Activated T-cell treated with anti-CD3 and anti-CD28 coated beads, Interleukin-2, amount 50 U/mL, for 24 hours (primary cell): ENCODE results near the gene RTN4IP1.
A peak's percentile ranks its signal among the peaks of the same experiment; 100 is the strongest.
"Not testable (repeated sequence)": the region's sequence is repeated elsewhere in the genome, so short reads cannot be mapped to it uniquely, and the experiment has no call there.

Source experiments
- DNase-seq: peaks from one replicate; pipeline ENCODE4 v3.0.0-alpha.2; 2020
- H3K27ac Mint-ChIP-seq: 2 replicates; pipeline ENCODE4 v1.8.0; 2020; ENCODE audit warnings: mild to moderate bottlenecking, mixed read lengths
- H3K27me3 Mint-ChIP-seq: 2 replicates; pipeline ENCODE4 v1.8.0; 2020; ENCODE audit warnings: mixed read lengths
- H3K36me3 Mint-ChIP-seq: 2 replicates; pipeline ENCODE4 v1.8.0; 2020; ENCODE audit warnings: low read depth, mixed read lengths
- H3K4me1 Mint-ChIP-seq: 2 replicates; pipeline ENCODE4 v1.8.0; 2020; ENCODE audit warnings: low read depth, mixed read lengths
- H3K4me3 Mint-ChIP-seq: 2 replicates; pipeline ENCODE4 v1.8.0; 2020; ENCODE audit warnings: mild to moderate bottlenecking, moderate library complexity, mixed read lengths
- H3K9me3 Mint-ChIP-seq: 2 replicates; pipeline ENCODE4 v1.8.0; 2020; ENCODE audit warnings: mixed read lengths

Gene RTN4IP1

DNA sequence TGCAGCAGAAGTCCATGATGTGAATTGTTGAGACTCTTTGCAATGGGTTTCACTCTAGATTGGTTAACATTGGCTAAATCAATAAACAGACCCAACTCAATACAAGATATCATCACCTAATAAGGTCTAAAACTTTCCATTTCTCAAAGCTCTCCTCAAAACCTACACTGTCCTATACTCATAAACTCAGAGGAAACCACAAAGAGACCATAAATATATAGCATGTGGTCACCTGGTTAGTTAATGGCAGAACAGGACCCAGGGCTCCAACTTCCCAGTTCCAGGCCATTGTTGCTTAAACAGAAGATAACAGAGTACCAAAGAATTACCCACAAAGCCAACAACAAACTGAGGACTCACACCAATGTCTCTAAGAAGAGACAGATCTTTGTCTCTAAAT, 12.0 kb downstream of the RTN4IP1 start:
- no peaks in the 10 kb centered on the region for H3K9me3 Mint-ChIP-seq
- H3K4me1 Mint-ChIP-seq = peaks cover 17% of the 10 kb centered on the region
- no peaks in the 10 kb centered on the region for H3K27me3 Mint-ChIP-seq
- peaks cover 58% of the 10 kb centered on the region for H3K36me3 Mint-ChIP-seq
- no peak overlapping the region for H3K4me3 Mint-ChIP-seq
- H3K27ac Mint-ChIP-seq = no peak overlapping the region
- no peak for DNase-seq

DNA sequence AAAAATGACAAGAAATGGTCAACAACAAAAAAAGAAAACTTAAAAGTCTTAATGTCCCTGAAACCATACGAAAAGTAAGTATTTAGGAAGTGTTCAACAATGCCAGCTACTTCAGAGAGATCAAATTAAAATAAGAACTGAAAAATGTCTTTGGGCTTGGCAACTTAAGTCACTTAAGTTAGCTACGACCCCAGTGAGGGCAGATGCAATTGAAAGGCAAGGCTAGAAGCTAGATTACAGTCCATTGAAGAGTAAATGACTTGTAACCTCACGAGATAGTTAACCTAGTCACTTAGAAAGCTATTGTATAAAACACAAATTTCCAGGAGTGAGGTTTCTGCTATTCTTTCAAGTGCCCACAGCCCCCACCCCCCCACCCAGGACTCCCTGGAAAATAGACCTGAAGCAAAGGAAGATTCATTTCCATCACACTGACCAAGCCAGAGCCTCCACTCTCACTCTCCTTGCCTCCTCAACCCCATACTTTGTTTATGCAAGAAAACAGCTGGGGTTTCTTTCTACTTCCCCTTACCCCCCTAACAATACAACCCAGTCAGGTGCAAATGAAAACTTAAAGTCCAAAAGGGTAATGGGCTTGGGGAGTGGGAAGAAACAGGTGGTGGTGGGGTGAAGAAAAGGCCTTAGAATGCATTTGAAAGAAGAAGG, 14.6 kb downstream of the RTN4IP1 start:
- H3K27me3 Mint-ChIP-seq = no peaks in the 10 kb centered on the region
- no peak overlapping the region for H3K27ac Mint-ChIP-seq
- peaks cover 54% of the 10 kb centered on the region for H3K36me3 Mint-ChIP-seq
- peaks cover 17% of the 10 kb centered on the region for H3K4me1 Mint-ChIP-seq
- no peaks in the 10 kb centered on the region for H3K9me3 Mint-ChIP-seq
- H3K4me3 Mint-ChIP-seq = no peak overlapping the region
- DNase-seq = no peak

DNA sequence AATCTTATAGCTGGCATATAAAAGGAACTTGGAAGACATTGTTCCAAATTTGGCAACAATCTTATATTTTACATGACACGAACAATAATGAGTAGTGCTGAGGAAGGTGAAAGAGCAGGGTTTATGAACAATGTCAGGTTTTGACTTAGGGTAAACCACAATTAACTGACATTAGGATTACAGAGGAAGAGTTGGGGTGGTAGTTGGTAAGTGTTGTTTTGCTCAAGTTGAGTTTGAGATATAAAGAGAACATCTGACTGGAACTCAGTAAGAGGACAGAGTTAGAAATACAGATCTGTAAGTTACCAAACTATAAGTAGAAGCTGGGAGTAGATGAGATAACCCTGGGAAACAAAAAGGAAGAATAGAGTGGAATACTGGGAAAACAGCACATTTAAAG, 15.1 kb downstream of the RTN4IP1 start:
- Mint-ChIP-seq H3K36me3 (peaks cover 52% of the 10 kb centered on the region), H3K27ac (no peak overlapping the region), H3K4me1 (peaks cover 17% of the 10 kb centered on the region), H3K27me3 (no peaks in the 10 kb centered on the region), H3K4me3 (no peak overlapping the region), H3K9me3 (no peaks in the 10 kb centered on the region)
- DNase-seq = no peak

DNA sequence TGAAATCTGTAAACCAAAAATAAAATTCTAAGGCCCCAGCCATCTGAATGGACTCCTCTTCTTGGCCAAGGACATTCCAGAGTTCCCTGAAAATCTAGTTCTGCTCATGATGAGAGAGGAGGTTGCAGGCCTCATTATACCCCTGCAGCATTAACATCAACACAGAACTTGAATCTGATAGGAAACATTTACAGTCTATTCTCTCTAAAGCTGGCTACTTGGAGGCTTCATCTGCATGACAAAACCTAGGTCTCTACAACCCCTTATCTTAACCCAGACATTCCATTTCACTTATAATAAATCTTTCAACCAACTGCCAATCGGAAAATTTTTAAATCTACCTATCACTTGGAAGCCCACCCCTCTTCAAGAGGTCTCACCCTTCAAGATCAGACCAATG, 15.7 kb downstream of the RTN4IP1 start:
- Mint-ChIP-seq H3K27me3 (no peaks in the 10 kb centered on the region), H3K4me1 (peaks cover 17% of the 10 kb centered on the region), H3K9me3 (no peaks in the 10 kb centered on the region), H3K27ac (peak overlapping the region; percentile 83), H3K4me3 (no peak overlapping the region), H3K36me3 (peaks cover 46% of the 10 kb centered on the region)
- DNase-seq = no peak

DNA sequence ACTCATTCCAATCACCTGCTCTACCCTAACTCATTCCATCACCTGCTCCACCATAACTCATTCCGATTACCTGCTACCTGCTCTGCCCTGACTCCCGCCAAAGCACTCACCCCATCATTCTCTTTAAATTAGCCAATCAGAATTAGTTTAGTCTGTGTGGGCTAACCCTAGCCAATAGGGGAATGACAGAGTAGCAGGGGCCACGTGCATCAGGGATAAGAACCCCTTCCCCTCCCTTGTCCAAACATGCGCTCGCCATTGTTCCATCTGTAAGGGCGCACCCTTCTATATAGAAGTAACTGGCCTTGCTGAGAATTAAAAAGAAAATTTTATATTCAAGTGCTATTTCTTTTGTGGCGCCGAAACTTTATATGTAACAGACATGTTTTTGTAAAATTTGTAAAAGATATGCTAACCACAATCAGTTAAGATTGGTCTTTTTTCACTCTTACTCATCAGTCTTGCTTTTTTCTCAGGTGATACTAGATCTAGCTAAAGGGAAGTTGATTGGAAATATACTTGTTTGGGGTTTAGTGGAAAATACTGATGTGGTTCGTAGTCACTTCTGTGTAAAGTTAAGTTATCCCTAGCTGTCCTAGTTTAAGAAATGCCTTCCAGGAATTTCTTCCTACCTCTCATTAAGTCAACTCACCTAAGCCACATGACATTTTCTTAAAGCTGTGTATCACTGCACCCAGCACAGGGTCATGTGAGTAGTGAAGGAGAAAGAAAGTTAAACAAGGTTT, 16.5 kb downstream of the RTN4IP1 start:
- H3K4me1 Mint-ChIP-seq = peaks cover 19% of the 10 kb centered on the region
- peak overlapping the region; percentile 83 for H3K27ac Mint-ChIP-seq
- no peak for DNase-seq
- H3K9me3 Mint-ChIP-seq = no peaks in the 10 kb centered on the region
- peaks cover 42% of the 10 kb centered on the region for H3K36me3 Mint-ChIP-seq
- H3K4me3 Mint-ChIP-seq = no peak overlapping the region
- H3K27me3 Mint-ChIP-seq = no peaks in the 10 kb centered on the region

DNA sequence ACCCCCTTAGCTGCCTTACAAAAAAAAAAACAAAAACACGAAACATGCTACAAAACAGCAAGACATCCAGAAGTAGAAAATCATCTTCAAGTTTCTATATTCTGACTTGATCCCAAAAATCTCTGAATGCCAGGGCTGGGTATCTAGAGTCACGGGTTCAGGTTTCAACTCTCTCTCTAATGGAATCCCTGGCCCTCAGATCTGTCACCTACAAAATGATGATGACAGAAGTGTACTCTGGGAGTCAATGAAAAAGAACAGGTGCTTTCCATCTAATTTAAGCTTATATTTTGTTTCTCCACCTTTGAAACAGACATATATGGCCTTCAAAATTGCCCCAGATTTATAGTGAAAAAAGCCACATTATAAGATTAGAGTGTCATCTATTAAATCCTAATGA, 18.3 kb downstream of the RTN4IP1 start:
- no peak overlapping the region for H3K27ac Mint-ChIP-seq
- peaks cover 19% of the 10 kb centered on the region for H3K4me1 Mint-ChIP-seq
- no peak for DNase-seq
- H3K27me3 Mint-ChIP-seq = no peaks in the 10 kb centered on the region
- H3K36me3 Mint-ChIP-seq = peaks cover 31% of the 10 kb centered on the region
- H3K4me3 Mint-ChIP-seq = no peak overlapping the region
- H3K9me3 Mint-ChIP-seq = no peaks in the 10 kb centered on the region

DNA sequence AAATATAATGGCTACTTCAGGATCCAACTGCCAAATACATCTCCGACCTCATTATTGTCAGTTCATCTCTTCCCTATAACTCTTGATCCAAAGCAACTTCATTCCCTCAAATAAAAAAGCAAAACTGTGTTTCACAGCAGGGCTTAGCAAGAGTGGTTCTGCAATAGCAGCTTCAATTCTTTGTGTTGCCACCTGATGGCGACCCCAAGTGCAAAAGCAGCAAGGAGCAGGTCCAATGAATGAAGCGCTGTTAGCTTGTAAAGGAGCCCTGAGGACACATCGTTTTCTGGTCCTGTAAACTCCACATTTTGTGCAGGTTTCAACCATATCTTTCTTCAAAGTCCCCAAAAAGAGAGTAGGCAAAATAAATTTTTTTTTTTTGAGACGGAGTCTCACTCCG, 19.6 kb downstream of the RTN4IP1 start:
- H3K36me3 Mint-ChIP-seq = peaks cover 28% of the 10 kb centered on the region
- no peak overlapping the region for H3K27ac Mint-ChIP-seq
- no peaks in the 10 kb centered on the region for H3K9me3 Mint-ChIP-seq
- H3K4me1 Mint-ChIP-seq = peaks cover 19% of the 10 kb centered on the region
- no peak overlapping the region for H3K4me3 Mint-ChIP-seq
- H3K27me3 Mint-ChIP-seq = no peaks in the 10 kb centered on the region
- DNase-seq = no peak

DNA sequence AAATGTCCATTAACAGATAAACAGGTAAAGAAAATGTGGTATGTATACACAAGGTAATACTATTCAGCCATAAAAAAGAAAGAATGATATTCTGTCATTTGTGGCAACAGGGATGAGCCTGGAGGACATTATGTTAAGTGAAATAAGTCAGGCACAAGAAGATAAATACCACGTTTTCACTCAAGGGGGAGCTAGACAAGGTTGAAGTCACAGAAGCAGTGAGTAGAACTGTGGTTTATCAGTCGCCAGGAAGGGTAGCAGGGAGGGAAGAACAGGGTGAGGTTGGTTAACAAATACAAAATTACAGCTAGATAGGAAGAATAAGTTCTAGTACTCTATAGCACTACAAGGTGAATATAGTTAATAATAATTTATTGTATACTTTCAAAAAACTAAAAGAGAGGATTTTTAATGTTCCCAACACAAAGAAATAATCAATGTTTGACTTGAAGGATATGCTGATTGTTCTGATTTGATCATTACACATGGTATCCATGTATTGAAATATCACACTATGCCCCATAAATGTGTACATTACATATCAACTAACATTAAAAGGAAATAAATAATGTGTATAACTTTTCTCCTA, 21.1 kb downstream of the RTN4IP1 start:
- Mint-ChIP-seq H3K27me3 (no peaks in the 10 kb centered on the region), H3K4me3 (no peak overlapping the region), H3K36me3 (peaks cover 22% of the 10 kb centered on the region), H3K9me3 (no peaks in the 10 kb centered on the region), H3K27ac (no peak overlapping the region), H3K4me1 (peaks cover 9% of the 10 kb centered on the region)
- no peak for DNase-seq

DNA sequence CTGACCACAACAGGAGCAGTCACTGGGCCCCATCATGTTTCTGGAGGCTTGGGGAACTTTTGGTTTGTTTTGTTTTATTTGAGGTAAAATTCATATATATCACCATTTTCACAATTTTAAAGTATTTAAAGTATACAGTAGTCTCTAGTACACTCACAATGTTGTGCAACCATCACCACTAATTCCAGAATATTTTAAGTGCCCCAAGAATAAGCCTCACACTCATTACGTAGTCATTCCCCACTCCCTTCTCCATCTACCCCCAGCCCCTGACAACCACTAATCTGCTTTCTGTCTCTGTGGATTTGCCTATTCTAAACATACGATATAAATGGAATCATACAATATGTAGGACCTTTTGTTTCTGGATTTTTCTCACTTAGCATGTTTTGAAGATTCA, 29.0 kb downstream of the RTN4IP1 start:
- H3K9me3 Mint-ChIP-seq = peaks cover 2% of the 10 kb centered on the region
- H3K4me3 Mint-ChIP-seq = no peak overlapping the region
- DNase-seq = no peak
- no peaks in the 10 kb centered on the region for H3K27me3 Mint-ChIP-seq
- H3K4me1 Mint-ChIP-seq = no peaks in the 10 kb centered on the region
- no peak overlapping the region for H3K27ac Mint-ChIP-seq
- peaks cover 37% of the 10 kb centered on the region for H3K36me3 Mint-ChIP-seq

DNA sequence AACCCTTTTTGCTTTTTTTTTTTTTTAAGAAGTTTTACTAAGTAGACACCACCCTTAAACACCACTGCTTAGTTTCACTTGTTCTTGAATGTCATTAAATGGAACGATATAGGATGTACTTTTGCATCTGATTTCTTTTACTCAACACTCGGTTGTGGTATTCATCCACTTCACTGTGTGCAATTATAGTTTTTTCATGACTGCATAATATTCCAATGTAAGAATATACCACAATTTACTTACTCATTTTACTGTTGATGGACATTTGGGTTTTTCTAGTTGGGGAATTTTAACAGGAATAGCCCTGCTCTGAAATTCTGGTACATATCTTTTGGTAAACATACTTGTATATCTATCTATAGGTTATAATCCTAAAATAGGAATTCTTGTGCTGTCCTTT, 29.9 kb downstream of the RTN4IP1 start:
- peaks cover 2% of the 10 kb centered on the region for H3K9me3 Mint-ChIP-seq
- no peak for DNase-seq
- H3K4me3 Mint-ChIP-seq = no peak overlapping the region
- no peaks in the 10 kb centered on the region for H3K27me3 Mint-ChIP-seq
- H3K4me1 Mint-ChIP-seq = no peaks in the 10 kb centered on the region
- peaks cover 32% of the 10 kb centered on the region for H3K36me3 Mint-ChIP-seq
- H3K27ac Mint-ChIP-seq = no peak overlapping the region

DNA sequence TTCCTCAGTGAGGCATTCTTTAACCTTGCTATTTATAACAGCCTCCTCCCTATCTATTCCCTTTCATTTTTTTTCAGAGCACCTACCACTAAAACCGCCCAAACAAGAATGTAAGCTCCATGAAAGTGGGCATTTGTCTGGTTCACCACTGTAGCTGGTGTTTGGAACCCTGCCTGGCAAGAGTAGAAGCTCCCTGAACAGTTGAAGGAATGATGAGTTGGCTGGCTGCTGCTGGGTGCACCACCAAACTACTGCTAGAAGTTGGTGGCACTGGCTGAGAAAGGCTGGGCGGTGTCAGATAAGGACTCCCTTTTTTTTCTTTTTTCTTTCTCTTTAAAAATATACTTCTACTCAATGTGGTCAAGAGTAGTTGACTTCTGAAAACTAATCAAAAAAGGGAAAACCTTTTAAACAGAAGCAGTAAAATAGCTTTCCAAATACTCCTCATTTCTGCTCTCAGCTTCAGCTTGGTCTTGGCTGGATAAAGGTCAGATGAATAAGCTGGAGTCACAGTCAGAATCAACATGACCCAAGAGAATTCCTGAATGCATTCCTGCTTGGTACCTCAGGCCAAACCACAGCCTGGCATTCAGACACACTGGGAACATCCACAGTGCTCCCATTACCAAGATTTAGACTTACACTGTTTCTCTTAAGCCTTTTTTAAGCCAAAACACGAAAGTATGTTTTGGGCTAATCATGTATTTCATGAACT, 38.0 kb downstream of the RTN4IP1 start:
- H3K27me3 Mint-ChIP-seq = no peaks in the 10 kb centered on the region

DNA sequence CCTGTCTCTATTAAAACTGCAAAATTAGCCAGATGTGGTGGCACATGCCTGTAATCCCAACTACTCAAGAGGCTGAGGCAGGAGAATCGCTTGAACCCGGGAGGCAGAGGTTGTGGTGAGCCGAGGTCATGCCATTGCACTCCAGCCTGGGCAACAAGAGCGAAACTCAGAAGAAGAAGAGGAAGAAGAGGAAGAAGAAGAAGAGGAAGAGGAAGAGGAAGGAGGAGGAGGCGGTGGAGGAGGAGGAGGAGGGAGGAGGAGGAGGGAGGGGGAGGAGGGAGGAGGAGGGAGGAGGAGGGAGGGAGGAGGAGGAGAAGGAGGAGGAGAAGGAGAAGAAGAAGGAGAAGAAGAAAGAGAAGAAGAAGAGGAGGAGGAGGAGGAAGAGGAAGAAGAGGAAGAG, 40.4 kb downstream of the RTN4IP1 start:
- H3K9me3 Mint-ChIP-seq, H3K4me1 Mint-ChIP-seq, H3K27me3 Mint-ChIP-seq, H3K4me3 Mint-ChIP-seq, H3K27ac Mint-ChIP-seq, DNase-seq: not testable (repeated sequence)
- peaks cover 50% of the 10 kb centered on the region for H3K36me3 Mint-ChIP-seq

More for the DNA sequence above, 38.0 kb downstream of the RTN4IP1 start:
- H3K36me3 Mint-ChIP-seq = peaks cover 37% of the 10 kb centered on the region
- no peaks in the 10 kb centered on the region for H3K9me3 Mint-ChIP-seq
- H3K4me1 Mint-ChIP-seq = no peaks in the 10 kb centered on the region
- no peak overlapping the region for H3K27ac Mint-ChIP-seq
- DNase-seq = no peak
- H3K4me3 Mint-ChIP-seq = no peak overlapping the region

DNA sequence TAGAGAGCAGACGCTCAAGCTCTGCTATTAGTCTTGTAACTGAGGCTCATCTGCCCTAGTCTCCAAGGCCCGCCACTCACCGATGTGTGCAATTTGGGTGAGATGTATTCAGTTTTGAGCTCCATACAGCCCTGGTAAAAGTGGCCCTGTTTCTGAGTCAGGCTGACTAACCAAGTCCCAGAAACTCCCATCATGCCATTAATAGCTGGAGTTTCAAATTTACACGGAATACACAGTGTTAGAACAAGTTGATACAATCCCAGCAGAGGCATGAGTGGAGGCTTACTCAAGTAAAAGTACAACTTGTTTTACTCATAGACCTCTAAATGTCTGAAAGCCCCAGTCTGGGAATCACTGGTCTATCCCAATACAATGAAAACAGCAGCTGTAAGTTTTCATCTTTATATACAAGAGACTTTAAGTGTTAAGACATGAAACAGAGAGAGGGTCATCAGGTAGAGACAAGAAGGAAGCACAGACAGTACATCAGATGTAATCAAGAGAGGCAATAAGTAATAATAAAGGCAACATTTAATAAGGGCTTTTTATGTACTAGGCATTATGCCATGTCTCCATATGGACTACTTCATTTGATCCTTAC, 42.4 kb downstream of the RTN4IP1 start:
- H3K36me3 Mint-ChIP-seq = peaks cover 62% of the 10 kb centered on the region
- DNase-seq = no peak
- H3K4me1 Mint-ChIP-seq = no peaks in the 10 kb centered on the region
- no peak overlapping the region for H3K27ac Mint-ChIP-seq
- H3K27me3 Mint-ChIP-seq = no peaks in the 10 kb centered on the region
- H3K9me3 Mint-ChIP-seq = no peaks in the 10 kb centered on the region
- no peak overlapping the region for H3K4me3 Mint-ChIP-seq

DNA sequence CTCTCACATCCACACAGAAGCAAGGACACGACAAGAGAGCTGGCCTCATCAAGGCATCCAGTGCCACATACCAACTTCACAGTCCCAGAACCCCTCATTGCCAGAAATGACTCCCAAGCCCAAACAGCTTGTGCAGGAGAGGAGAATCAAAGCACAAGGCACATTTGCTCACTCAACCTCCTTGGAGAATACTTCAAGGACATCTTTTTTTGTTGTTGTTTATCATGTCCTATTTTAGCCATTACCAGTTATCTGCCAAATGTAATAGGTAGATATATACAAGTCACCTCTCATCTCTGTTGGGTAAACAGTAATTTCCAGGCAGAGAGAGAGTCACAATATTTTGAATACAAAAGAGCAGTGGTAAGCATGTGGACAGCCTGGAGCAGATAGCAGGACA, 47.8 kb downstream of the RTN4IP1 start:
- DNase-seq = no peak
- peaks cover 49% of the 10 kb centered on the region for H3K36me3 Mint-ChIP-seq
- no peaks in the 10 kb centered on the region for H3K9me3 Mint-ChIP-seq
- H3K27ac Mint-ChIP-seq = no peak overlapping the region
- H3K4me3 Mint-ChIP-seq = no peak overlapping the region
- no peaks in the 10 kb centered on the region for H3K27me3 Mint-ChIP-seq
- H3K4me1 Mint-ChIP-seq = no peaks in the 10 kb centered on the region
